ENCODE results near the gene AZI2. TPM values are rescaled to one million over a fixed set of nuclear protein-coding genes. Genes with fewer than 3 reads are reported as not detected.
A peak's percentile ranks its signal among the peaks of the same experiment; 100 is the strongest.

The AZI2 gene
- total RNA-seq, 6 experiments from 2014 or later = 20.2 to 54.9 (median 33.5) TPM

DNA sequence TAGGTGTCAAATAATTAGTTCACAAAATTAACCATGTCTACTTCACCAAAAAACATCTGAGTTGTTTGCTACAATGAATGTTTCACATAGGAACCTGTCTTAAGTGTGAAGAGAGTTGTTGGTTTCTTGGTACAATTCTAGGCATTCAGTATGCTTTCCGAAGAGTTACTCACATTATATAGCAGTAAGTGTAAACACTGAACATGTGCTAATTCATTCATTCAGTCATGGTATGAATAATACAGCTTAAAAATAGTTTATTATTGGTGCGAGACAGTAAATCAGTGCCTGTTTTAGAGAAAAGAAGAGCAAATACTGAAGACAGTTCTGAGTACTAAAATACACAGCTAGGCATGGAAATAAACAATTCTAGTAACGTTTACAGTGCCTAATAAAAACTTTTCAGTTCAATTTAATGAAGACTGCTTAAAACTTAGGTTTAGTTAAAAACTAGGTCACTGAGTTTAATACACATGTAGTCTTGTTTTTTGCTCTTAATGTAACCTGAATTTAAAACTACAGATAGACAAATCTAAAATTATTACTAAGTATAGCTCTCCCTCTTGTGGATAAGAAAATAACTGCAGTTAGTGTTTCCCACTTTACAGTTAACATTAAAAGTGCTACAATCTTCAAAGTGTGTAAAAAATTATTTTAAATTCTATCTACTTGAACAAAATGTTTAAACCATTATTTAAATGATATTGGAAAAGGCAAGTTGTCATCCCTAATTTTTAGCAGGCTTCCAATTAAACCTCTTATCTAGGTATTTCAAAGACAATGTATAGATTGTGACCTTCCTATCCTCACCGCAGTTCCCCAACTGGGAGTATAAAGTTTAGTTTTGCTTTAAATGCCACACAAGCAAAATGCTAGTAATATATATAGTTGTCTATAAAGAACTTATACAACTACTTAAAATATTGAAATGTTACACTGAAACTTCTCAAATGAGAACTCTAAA lies 20.2 kb downstream of the AZI2 start:
- WGBS (ENCODE audit: insufficient coverage, low coverage, low lambda C conversion rate, missing lambda C conversion rate) = 58% methylated on average over 4 of the region's 4 CpGs
- TF ChIP-seq, protein P1, sequence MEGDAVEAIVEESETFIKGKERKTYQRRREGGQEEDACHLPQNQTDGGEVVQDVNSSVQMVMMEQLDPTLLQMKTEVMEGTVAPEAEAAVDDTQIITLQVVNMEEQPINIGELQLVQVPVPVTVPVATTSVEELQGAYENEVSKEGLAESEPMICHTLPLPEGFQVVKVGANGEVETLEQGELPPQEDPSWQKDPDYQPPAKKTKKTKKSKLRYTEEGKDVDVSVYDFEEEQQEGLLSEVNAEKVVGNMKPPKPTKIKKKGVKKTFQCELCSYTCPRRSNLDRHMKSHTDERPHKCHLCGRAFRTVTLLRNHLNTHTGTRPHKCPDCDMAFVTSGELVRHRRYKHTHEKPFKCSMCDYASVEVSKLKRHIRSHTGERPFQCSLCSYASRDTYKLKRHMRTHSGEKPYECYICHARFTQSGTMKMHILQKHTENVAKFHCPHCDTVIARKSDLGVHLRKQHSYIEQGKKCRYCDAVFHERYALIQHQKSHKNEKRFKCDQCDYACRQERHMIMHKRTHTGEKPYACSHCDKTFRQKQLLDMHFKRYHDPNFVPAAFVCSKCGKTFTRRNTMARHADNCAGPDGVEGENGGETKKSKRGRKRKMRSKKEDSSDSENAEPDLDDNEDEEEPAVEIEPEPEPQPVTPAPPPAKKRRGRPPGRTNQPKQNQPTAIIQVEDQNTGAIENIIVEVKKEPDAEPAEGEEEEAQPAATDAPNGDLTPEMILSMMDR (IDR thresholded peaks at IDR 0.05) = peak; percentile 62 to 77 (median 66)
- TF ChIP-seq POLR2A (IDR thresholded peaks at IDR 0.05) = no peak
- no peak for DNase-seq
- Histone ChIP-seq H3K4me3 (no peak overlapping the region), H3K9me3 (no peaks in the 10 kb centered on the region), H3K27ac (no peak overlapping the region), H3K27me3 (no peaks in the 10 kb centered on the region), H3K4me1 (no peaks in the 10 kb centered on the region), H3K36me3 (peaks cover 0 to 19% (median 0%) of the 10 kb centered on the region in 4 donors)
- intact Hi-C loops (cut with DNase I) = loop anchor here in 1 of 2 donors (10.0 kb wide), 1 partner anchor 614 kb away; no protein-coding TSS in a partner anchor
- peak; percentile 54 to 74 (median 70) for ATAC-seq

DNA sequence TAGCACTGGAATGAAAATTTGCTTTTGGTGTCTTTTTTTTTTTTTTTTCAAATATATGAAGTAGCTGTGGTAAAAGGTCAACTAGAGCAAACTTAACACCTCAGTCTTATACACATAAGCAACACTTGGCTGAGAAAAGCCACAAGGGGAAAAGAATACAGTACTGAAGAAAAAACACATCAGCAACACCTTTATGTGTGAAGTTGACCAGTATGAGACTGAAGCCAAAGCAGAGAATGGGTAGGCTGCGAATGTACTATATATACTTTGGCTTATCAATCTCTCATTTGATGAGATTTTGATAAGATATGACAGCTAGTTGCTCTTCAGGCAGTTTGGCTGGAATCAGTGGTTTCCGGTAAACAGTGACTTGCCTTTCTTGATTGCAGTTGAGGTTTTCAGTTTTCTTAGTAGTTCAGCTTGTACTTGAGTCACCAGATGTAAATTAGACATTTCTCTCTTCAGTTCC lies 22.1 kb downstream of the AZI2 start:
- TF ChIP-seq, protein P1 (IDR thresholded peaks at IDR 0.05) = no peak
- TF ChIP-seq POLR2A (IDR thresholded peaks at IDR 0.05) = no peak
- Histone ChIP-seq H3K27ac (no peak overlapping the region), H3K4me3 (no peak overlapping the region), H3K36me3 (peaks cover 0 to 20% (median 0%) of the 10 kb centered on the region in 4 donors), H3K4me1 (no peaks in the 10 kb centered on the region), H3K9me3 (no peaks in the 10 kb centered on the region), H3K27me3 (no peaks in the 10 kb centered on the region)
- DNase-seq (no peak), ATAC-seq (peak; percentile 25 to 61 (median 55))
- intact Hi-C loops (cut with DNase I) = loop anchor here in 1 of 2 donors (10.0 kb wide), 1 partner anchor 612 kb away; no protein-coding TSS in a partner anchor
- WGBS (ENCODE audit: insufficient coverage, low coverage, low lambda C conversion rate, missing lambda C conversion rate) = 63% methylated on average over 2 of the region's 2 CpGs

DNA sequence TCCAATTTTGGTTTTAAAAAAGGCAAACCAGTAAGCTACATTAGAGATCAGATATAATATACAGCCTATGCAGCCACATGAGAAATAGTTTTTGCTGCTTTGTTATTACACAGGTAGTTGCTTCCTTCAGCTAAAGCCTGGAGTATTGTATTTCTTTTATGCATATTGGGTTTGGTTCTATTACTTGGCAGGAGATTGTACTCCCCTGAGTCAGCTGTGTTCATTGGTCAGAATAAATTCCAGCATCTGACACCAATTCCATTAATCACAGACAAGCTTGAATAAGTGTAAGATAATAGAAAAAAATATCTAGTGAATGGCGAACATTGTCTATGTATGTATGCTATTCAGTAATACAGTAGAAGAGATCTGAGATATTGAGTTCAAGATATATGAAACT lies 26.2 kb downstream of the AZI2 start:
- ATAC-seq (no peak), DNase-seq (no peak)
- Histone ChIP-seq H3K4me1 (no peaks in the 10 kb centered on the region), H3K9me3 (no peaks in the 10 kb centered on the region), H3K36me3 (peaks cover 0 to 26% (median 0%) of the 10 kb centered on the region in 4 donors), H3K4me3 (no peak overlapping the region), H3K27me3 (no peaks in the 10 kb centered on the region), H3K27ac (no peak overlapping the region)
- 63% methylated on average over 1 of the region's 1 CpG for WGBS (ENCODE audit: insufficient coverage, low coverage, low lambda C conversion rate, missing lambda C conversion rate)
- no peak for TF ChIP-seq POLR2A (IDR thresholded peaks at IDR 0.05)
- TF ChIP-seq, protein P1 (IDR thresholded peaks at IDR 0.05) = no peak
- intact Hi-C loops (cut with DNase I) = loop anchor here in 1 of 2 donors (10.0 kb wide), 1 partner anchor 608 kb away; no protein-coding TSS in a partner anchor

DNA sequence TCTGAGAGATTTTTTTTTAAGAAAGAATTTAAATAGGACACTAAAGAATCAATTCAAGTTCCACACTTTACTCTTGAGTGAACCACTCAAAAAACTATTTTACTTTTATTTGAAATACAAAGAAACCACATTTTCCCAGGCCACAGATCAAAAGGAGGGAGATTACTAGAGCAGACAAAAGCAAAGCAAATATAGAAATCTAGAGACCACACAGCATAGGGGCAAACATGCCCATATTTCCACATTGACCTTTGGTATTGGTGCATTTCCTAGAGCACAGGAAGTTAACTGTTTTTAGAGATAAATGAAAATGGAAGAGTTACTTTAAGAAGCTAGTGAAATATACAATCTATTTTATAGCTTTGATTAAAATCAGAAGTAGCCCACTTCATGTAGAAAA lies 27.6 kb downstream of the AZI2 start:
- no peaks in the 10 kb centered on the region for H3K9me3 ChIP-seq
- H3K4me1 ChIP-seq = no peaks in the 10 kb centered on the region
- TF ChIP-seq, protein P1 (IDR thresholded peaks at IDR 0.05) = no peak
- no peak for TF ChIP-seq POLR2A (IDR thresholded peaks at IDR 0.05)
- no peak overlapping the region for H3K27ac ChIP-seq
- no peaks in the 10 kb centered on the region for H3K27me3 ChIP-seq
- peaks cover 0 to 20% (median 0%) of the 10 kb centered on the region in 4 donors for H3K36me3 ChIP-seq
- ATAC-seq (no peak), DNase-seq (no peak)
- H3K4me3 ChIP-seq = no peak overlapping the region
- intact Hi-C loops (cut with DNase I) = loop anchor here in 1 of 2 donors (10.0 kb wide), 1 partner anchor 606 kb away; no protein-coding TSS in a partner anchor

Data from right lobe of liver (tissue), 6 donors.